Suppressor macrophage treated with lipopolysaccharide for 4 hours (primary cell): ENCODE measurements around the gene MYO1E.
"Not testable (repeated sequence)": the region's sequence is repeated elsewhere in the genome, so short reads cannot be mapped to it uniquely, and the experiment has no call there.

Experiments used
- DNase-seq: peaks from one replicate; pipeline ENCODE4 v3.0.0-alpha.2; 2020

Gene MYO1E

GRCh38 chr15:59289574-59289973, 83.1 kb downstream of the MYO1E start:
- DNase-seq: no peak

- DNase-seq: no peak
Observed at GRCh38 chr15:59283717-59284391, 88.8 kb downstream of the MYO1E start.

GRCh38 chr15:59282515-59283337, 89.9 kb downstream of the MYO1E start:
- DNase-seq: no peak

- DNase-seq: no peak
Observed at GRCh38 chr15:59281699-59282098, 91.0 kb downstream of the MYO1E start.

- DNase-seq: no peak
Observed at GRCh38 chr15:59280855-59281254, 91.8 kb downstream of the MYO1E start.

GRCh38 chr15:59280292-59280691, 92.4 kb downstream of the MYO1E start:
- not testable (repeated sequence) for DNase-seq

- no peak for DNase-seq
Observed at GRCh38 chr15:59279023-59279422, 93.6 kb downstream of the MYO1E start.

- no peak for DNase-seq
Observed at GRCh38 chr15:59278120-59278519, 94.6 kb downstream of the MYO1E start.

- DNase-seq: no peak
Observed at GRCh38 chr15:59276225-59277178, 96.2 kb downstream of the MYO1E start.

GRCh38 chr15:59274126-59274970, 98.3 kb downstream of the MYO1E start:
- peak; percentile 71 for DNase-seq

- no peak for DNase-seq
Observed at GRCh38 chr15:59273234-59273633, 99.4 kb downstream of the MYO1E start.

GRCh38 chr15:59271595-59272201, 101.0 kb downstream of the MYO1E start:
- DNase-seq: no peak

- no peak for DNase-seq
Observed at GRCh38 chr15:59268852-59269407, 103.7 kb downstream of the MYO1E start.

GRCh38 chr15:59268168-59268851, 104.4 kb downstream of the MYO1E start:
- peak; percentile 27 for DNase-seq

- no peak for DNase-seq
Observed at GRCh38 chr15:59266028-59266427, 106.6 kb downstream of the MYO1E start.

GRCh38 chr15:59262316-59262715, 110.4 kb downstream of the MYO1E start:
- no peak for DNase-seq

GRCh38 chr15:59260090-59260489, 112.6 kb downstream of the MYO1E start:
- DNase-seq: no peak

GRCh38 chr15:59259137-59259943, 113.3 kb downstream of the MYO1E start:
- no peak for DNase-seq

- no peak for DNase-seq
Observed at GRCh38 chr15:59258317-59258716, 114.4 kb downstream of the MYO1E start.

GRCh38 chr15:59257140-59257539, 115.5 kb downstream of the MYO1E start:
- no peak for DNase-seq
